K562 (cell line): ENCODE results near the gene ZNF648. TPM values are rescaled to one million over a fixed set of nuclear protein-coding genes. Genes with fewer than 3 reads are reported as not detected.

Experiments used
- CCNT2 ChIP-seq: IDR thresholded peaks from 2 replicates; pipeline ENCODE4 v1.6.1; 2011; ENCODE audit warnings: borderline replicate concordance, low read depth, mild to moderate bottlenecking, moderate library complexity, mixed read lengths, low read length; ENCODE audit not compliant: insufficient read length; ENCODE audit errors: extremely low read depth
- CREM ChIP-seq: IDR thresholded peaks from 2 replicates; pipeline ENCODE4 v1.6.1; 2014; ENCODE audit warnings: antibody characterized with exemption, low read depth
- EGR1 ChIP-seq: fragments of 450-650 bp; conservative IDR thresholded peaks from 2 replicates; pipeline ENCODE4 v1.6.1; 2017; ENCODE audit warnings: mild to moderate bottlenecking
- ERF ChIP-seq: fragments of 450-650 bp; formaldehyde crosslinking; IDR thresholded peaks from 2 replicates; pipeline ENCODE4 v1.4.0; 2020; ENCODE audit warnings: mild to moderate bottlenecking, mixed read lengths
- ETV5 ChIP-seq: sonication (generic); formaldehyde crosslinking; IDR thresholded peaks from 2 replicates; pipeline ENCODE4 v1.4.0; 2020; ENCODE audit warnings: low read depth, mild to moderate bottlenecking, missing genetic modification reagents
- FUS ChIP-seq: fragments of 200-400 bp; formaldehyde crosslinking; optimal IDR thresholded peaks from 2 replicates; pipeline ENCODE3; 2017; ENCODE audit warnings: low read depth, low read length
- HDAC8 ChIP-seq: fragments of 450-650 bp; IDR thresholded peaks from 2 replicates; pipeline ENCODE4 v1.6.1; 2016; ENCODE audit warnings: mild to moderate bottlenecking, missing genetic modification characterization, moderate library complexity, missing compliant biosample characterization
- HDGF ChIP-seq: fragments of 450-650 bp; IDR thresholded peaks from 2 replicates; pipeline ENCODE4 v1.6.1; 2016
- HES1 ChIP-seq: fragments of 450-650 bp; IDR thresholded peaks from 2 replicates; pipeline ENCODE4 v1.6.1; 2016; ENCODE audit warnings: low read depth, mild to moderate bottlenecking, moderate library complexity
- MTA1 ChIP-seq: fragments of 450-650 bp; IDR thresholded peaks from 2 replicates; pipeline ENCODE4 v1.6.1; 2017; ENCODE audit warnings: borderline replicate concordance
- NFIX ChIP-seq: fragments of 250-450 bp; sonication (Bioruptor Pico); IDR thresholded peaks from 2 replicates; pipeline ENCODE4 v1.4.0; 2020; ENCODE audit warnings: low read depth, mild to moderate bottlenecking, moderate library complexity
- NKRF ChIP-seq: fragments of 450-650 bp; IDR thresholded peaks from 2 replicates; pipeline ENCODE4 v1.6.1; 2016; ENCODE audit warnings: borderline replicate concordance
- NR2F6 ChIP-seq: fragments of 450-650 bp; formaldehyde crosslinking; IDR thresholded peaks from 2 replicates; pipeline ENCODE4 v1.4.0; 2020; ENCODE audit warnings: mild to moderate bottlenecking
- PHB ChIP-seq: fragments of 250-450 bp; sonication (Bioruptor Pico); IDR thresholded peaks from 2 replicates; pipeline ENCODE4 v1.5.0; 2021
- RUNX1 ChIP-seq: sonication (generic); IDR thresholded peaks from 2 replicates; pipeline ENCODE4 v1.6.1; 2016; ENCODE audit warnings: antibody characterized with exemption, low read depth
- SP1 ChIP-seq: sonication (generic); formaldehyde crosslinking; IDR thresholded peaks from 2 replicates; pipeline ENCODE4 v1.8.1; 2022; ENCODE audit warnings: mild to moderate bottlenecking, missing genetic modification reagents
- SREBF2 ChIP-seq: sonication (generic); formaldehyde crosslinking; IDR thresholded peaks from 2 replicates; pipeline ENCODE4 v1.4.0; 2020; ENCODE audit warnings: mild to moderate bottlenecking, missing genetic modification reagents
- THRAP3 ChIP-seq: fragments of 450-650 bp; IDR thresholded peaks from 2 replicates; pipeline ENCODE4 v1.6.1; 2016; ENCODE audit warnings: mild to moderate bottlenecking, inconsistent platforms, borderline replicate concordance
- ZKSCAN1 ChIP-seq: fragments of 150-350 bp; IDR thresholded peaks from 2 replicates; pipeline ENCODE4 v1.6.1; 2016; ENCODE audit warnings: low read depth, low read length
- ZNF174 ChIP-seq: fragments of 250-450 bp; sonication (Bioruptor Pico); IDR thresholded peaks from 2 replicates; pipeline ENCODE4 v1.4.0; 2020; ENCODE audit warnings: mild to moderate bottlenecking
- ZNF655 ChIP-seq: fragments of 250-450 bp; sonication (Bioruptor Pico); IDR thresholded peaks from 2 replicates; pipeline ENCODE4 v1.5.0; 2021
- polyA plus RNA-seq, 8 experiments: library from polyadenylated mRNA; depleted of rRNA in 4 of 8; stranded (reverse) in 5 of 8; unstranded in 3 of 8; fragments of >200 nt; fragmentation: Nextera tagmentation in 2 of 8; fragmentation: Illumina TruSeq in 1 of 8; extraction: Ambion mirVana in 2 of 8; extraction: Trizol in 1 of 8; gene quantifications; 2 replicates each; pipeline versions ENCODE4 v1.2.1 to v1.2.3, GENCODE V29; 2011 to 2014; ENCODE audit warnings: inconsistent platforms in 1 of 8, missing spikeins in 1 of 8
- total RNA-seq, 7 experiments: library from RNA; depleted of rRNA in 6 of 7; stranded (reverse); fragments of >200 nt in 6 of 7; fragmentation: Illumina TruSeq in 2 of 7; extraction: Trizol in 2 of 7; gene quantifications; 2 replicates each; pipeline versions ENCODE4 v1.2.1 to v1.2.3, GENCODE V29; 2011 to 2021; ENCODE audit warnings: low replicate concordance in 1 of 7
- TF ChIP-seq, protein P1 (sequence below): sonication (generic); formaldehyde crosslinking; IDR thresholded peaks from 2 replicates; pipeline ENCODE4 v1.8.0; 2022; ENCODE audit warnings: mild to moderate bottlenecking, missing genetic modification reagents
- TF ChIP-seq, protein P2 (sequence below): fragments of 450-650 bp; conservative IDR thresholded peaks from 2 replicates; pipeline ENCODE4 v1.6.1; 2016; ENCODE audit warnings: missing genetic modification characterization, low read depth, mild to moderate bottlenecking, missing compliant biosample characterization, moderate library complexity

Gene ZNF648
- total and polyA plus RNA-seq, 9 of the 15 experiments (the other 6 are each of a cell fraction or from before 2014, with no cell fraction given): 0.06 to 0.27 (median 0.18) TPM; not detected in 2

DNA sequence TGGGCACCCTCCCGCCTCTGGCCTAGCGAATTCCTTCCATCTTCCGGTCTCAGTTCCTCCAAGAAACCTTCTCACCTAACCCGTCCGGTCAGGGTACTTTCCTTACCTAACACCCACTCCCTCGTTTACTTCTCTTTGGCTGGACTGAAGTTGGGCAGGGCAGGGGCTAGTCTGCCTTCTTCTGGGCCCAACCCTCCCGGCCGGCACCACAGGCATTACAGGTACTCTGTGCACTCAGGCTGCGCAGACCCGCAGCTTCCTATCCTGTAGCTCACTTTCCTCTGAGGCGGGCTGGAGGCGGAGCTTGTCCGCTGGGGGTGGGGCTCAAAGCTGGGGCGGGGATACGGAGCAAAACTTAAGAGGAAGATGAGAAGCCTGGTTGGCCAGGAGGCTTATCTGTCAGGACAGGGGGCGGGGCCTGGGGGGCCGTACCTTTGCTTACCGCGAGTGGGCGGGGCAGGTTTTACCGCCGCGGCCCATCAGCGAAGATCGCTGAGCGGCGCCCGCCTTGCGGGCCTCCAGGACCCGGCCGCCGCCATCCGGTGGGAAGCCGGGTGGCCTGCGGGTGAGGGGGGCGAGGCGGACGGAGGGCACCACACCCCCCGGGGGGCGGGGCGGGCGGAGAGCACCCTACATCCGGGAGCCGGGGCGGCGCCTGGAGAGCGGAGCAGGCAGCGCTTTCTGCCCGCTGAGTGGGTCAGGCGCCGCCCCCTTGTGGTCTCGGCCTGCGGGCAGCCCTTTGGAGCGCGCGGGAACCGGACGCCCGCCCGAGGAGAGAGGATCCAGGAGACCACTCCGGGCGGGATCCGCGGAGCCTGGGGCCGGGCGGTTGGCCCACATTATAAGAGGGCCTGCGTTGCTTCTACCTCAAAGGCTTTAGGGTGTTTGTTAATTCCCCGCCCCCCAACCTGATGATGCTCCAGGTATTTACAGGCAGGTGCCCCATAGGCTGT is 31.9 kb downstream of the ZNF648 start (continued):
- TF ChIP-seq ZKSCAN1 (no peak), CREM (peak; percentile 10; the same call in 1 of the 2 replicates), RUNX1 (no peak), THRAP3 (no peak), HDGF (no peak), ETV5 (no peak), HDAC8 (tag) (no peak), ZNF655 (CRISPR knock-in tag) (no peak), NFIX (no peak), HES1 (no peak), SREBF2 (CRISPR knock-in tag) (no peak), EGR1 (peak; percentile 78), MTA1 (no peak), CCNT2 (peak; percentile 37), NKRF (no peak), NR2F6 (no peak), FUS (peak; percentile 21), PHB (CRISPR knock-in tag) (no peak), ZNF174 (CRISPR knock-in tag) (no peak), ERF (CRISPR knock-in tag) (peak; percentile 57; the same call in 1 of the 2 replicates), SP1 (peak; percentile 79)
- TF ChIP-seq, protein P1, sequence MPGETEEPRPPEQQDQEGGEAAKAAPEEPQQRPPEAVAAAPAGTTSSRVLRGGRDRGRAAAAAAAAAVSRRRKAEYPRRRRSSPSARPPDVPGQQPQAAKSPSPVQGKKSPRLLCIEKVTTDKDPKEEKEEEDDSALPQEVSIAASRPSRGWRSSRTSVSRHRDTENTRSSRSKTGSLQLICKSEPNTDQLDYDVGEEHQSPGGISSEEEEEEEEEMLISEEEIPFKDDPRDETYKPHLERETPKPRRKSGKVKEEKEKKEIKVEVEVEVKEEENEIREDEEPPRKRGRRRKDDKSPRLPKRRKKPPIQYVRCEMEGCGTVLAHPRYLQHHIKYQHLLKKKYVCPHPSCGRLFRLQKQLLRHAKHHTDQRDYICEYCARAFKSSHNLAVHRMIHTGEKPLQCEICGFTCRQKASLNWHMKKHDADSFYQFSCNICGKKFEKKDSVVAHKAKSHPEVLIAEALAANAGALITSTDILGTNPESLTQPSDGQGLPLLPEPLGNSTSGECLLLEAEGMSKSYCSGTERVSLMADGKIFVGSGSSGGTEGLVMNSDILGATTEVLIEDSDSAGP (CRISPR knock-in tag): no peak
- TF ChIP-seq, protein P2, sequence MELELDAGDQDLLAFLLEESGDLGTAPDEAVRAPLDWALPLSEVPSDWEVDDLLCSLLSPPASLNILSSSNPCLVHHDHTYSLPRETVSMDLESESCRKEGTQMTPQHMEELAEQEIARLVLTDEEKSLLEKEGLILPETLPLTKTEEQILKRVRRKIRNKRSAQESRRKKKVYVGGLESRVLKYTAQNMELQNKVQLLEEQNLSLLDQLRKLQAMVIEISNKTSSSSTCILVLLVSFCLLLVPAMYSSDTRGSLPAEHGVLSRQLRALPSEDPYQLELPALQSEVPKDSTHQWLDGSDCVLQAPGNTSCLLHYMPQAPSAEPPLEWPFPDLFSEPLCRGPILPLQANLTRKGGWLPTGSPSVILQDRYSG (tag): no peak
